HG03469 (cell line): ENCODE results near the gene TRAPPC12.
"Not testable (repeated sequence)": the region's sequence is repeated elsewhere in the genome, so short reads cannot be mapped to it uniquely, and the experiment has no call there.

Source experiments
- ATAC-seq: cut with Tn5 transposase; IDR thresholded peaks from one replicate; pipeline ENCODE4 v1.9.1; 2021; ENCODE audit warnings: mild to moderate bottlenecking, moderate library complexity, moderate number of reproducible peaks; ENCODE audit not compliant: unreplicated experiment

The TRAPPC12 gene

DNA sequence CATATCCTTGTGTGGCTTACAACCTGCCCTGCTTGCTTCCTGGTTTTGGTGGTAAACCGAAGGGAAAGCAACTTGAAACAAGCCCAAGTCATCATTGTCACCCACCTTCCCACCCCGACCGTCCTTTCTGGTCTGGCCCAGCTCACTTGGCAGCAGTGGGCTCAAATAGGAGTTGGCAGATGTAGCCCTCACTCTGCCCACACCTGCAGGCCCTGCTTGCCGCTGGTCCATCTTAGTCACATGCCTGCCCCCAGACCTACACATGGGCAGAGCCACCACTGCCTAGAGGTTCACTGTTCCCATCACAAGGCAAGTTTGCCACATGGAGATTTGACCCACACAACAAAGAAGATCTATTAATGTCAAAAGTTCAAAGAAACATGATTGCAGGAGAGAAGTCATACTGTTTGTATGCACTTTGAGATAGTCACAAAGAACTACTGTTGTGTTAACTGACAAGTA is 11.2 kb upstream of the TRAPPC12 start:
- ATAC-seq, result no peak

DNA sequence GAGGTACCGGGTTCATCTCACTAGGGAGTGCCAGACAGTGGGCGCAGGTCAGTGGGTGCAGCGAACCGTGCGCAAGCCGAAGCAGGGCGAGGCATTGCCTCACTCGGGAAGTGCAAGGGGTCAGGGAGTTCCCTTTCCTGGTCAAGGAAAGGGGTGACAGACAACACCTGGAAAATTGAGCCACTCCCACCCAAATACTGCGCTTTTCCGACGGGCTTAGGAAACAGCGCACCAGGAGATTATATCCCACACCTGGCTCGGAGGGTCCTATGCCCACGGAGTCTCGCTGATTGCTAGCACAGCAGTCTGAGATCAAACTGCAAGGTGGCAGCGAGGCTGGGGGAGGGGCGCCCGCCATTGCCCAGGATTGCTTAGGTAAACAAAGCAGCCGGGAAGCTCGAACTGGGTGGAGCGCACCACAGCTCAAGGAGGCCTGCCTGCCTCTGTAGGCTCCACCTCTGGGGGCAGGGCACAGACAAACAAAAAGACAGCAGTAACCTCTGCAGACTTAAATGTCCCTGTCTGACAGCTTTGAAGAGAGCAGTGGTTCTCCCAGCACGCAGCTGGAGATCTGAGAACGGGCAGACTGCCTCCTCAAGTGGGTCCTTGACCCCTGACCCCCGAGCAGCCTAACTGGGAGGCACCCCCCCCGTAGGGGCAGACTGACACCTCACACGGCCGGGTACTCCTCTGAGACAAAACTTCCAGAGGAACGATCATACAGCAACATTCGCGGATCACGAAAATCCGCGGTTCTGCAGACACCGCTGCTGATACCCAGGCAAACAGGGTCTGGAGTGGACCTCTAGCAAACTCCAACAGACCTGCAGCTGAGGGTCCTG is 9.9 kb upstream of the TRAPPC12 start:
- ATAC-seq, result not testable (repeated sequence)

DNA sequence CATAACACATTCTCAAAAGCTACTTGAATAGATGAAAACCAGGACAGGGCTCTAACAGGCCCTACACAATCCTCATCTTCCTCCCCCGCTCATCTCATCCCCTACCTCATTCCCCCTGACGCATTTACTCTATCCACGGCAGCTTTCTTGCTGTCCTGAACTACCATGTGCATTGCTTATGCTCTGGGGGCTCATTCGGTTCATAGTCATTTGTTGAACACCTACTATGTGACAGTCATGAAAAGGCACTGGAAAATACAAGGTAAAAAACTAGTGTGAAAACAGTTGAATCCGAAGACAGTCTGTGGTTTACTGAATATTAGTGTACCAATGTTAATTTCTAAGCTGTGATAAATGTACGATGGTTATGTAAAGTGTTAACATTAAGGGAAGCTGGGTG is 2.7 kb upstream of the TRAPPC12 start:
- no peak for ATAC-seq

DNA sequence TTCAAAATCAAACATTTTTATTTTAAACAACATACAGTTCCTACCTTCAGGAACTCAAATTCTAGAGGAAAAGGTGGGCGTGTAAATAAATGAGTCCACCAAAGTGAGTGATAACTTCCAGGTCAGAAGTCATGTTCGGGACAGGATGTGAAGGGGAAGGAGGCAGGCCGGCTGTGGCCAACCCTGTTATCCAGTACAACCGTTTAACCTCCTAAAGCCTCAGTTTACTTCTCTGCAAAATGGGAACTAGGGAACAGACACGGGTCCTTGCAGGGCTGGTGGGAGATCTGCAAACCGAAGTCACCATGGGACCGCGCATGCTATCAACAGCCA is 2.2 kb upstream of the TRAPPC12 start:
- ATAC-seq, result no peak

DNA sequence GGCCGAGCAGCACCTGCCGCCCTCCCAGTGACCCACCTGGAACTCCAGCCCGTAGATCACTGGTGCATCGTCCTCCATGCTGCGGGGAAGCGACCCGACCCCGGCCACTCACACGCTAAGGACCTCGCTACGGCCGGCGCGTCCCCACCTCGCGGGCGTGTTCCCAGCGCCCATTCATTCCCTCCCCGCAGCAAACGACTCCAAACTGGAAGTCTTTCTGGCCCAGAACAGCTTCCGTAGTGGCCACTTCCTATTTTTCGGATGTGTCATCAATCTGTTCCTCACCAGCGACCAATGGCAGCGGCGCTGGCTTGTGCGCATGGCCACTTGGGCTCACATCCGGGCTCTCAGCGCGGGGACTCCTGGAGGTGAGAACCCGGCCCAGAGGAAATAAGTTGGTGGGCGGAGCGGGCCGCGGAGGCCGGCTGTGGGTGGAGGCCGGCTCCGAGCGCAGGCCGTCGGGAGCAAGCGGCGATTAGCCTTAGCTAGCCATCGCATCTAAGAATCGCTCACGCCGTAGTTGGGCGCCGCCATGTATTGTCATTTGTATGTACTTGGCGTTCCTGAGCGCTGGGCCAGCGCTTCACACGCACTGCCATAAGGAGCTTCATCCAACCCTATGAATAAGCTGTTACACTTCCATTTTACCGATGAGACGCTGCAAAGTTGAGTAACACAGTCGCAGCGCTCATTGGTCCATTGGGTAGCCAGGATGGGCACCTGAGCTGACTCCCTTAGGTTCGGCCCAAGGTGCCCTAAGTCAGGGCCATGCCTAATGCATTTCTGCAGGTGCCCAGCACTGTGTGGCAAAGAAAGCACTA is 1.7 kb upstream of the TRAPPC12 start, which contains the start of gene EIPR1:
TSS of gene EIPR1 (minus strand) at position 207 of the 821 bp plus-strand sequence. CDS start at position 78, 129 bp downstream.
- peak; percentile 79 for ATAC-seq

DNA sequence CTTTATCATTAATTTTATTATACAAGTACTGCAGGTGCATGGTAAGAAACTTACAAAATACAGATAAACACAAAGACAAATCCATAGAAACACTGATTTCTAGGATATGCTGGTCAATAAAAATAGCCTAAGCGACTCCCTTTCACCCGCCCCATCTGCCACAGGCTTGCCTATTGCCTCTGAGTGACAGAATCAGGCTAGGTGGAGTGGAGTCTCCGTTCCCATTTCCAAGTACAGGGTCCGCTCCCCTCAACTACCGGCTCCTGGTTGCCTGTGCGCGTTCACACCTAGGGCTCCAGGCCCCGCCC is 201 bp upstream of the TRAPPC12 start:
- ATAC-seq, result no peak

DNA sequence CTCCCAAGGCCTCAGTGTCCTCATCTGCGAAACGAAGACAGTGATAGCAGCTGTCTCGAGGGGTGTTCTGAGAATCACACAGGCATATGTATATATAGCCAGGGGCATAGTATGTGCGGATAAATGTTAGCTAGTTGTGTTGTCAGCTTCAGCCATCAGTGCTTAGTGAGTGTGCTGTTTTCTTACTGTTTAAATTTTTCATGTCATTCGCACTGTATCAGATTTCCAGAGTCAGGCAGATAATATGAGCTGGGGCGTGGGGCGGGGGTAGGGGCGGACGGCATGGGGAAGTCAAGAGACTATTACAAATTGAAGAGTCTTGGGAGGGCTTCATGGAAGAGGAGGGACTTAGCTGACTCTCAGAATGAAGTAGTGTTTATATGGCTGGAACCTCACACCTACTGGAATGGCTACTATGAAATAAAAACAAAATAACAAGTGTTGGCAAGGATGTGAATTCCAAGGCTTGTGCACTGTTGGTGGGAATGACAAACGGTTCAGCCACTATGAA is 7.0 kb downstream of the TRAPPC12 start:
- ATAC-seq, result no peak

DNA sequence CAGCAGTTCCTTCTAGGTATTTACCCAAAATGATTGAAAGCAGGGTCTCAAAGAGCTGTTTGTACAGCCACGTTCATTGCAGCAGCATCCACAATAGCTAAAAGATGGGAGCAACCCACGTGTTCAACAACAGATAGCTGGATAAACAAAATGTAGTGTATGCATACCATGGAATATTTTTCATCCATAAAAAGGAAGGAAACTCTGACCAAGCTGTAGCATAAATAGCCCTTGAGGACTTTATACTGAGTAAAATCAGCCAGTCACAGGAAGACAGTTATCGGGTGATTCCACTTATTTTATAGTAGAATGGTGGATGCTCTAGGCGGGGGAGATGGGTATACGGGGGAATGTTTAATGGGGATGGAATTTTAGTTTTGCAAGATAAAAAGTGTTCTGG is 7.5 kb downstream of the TRAPPC12 start:
- no peak for ATAC-seq

DNA sequence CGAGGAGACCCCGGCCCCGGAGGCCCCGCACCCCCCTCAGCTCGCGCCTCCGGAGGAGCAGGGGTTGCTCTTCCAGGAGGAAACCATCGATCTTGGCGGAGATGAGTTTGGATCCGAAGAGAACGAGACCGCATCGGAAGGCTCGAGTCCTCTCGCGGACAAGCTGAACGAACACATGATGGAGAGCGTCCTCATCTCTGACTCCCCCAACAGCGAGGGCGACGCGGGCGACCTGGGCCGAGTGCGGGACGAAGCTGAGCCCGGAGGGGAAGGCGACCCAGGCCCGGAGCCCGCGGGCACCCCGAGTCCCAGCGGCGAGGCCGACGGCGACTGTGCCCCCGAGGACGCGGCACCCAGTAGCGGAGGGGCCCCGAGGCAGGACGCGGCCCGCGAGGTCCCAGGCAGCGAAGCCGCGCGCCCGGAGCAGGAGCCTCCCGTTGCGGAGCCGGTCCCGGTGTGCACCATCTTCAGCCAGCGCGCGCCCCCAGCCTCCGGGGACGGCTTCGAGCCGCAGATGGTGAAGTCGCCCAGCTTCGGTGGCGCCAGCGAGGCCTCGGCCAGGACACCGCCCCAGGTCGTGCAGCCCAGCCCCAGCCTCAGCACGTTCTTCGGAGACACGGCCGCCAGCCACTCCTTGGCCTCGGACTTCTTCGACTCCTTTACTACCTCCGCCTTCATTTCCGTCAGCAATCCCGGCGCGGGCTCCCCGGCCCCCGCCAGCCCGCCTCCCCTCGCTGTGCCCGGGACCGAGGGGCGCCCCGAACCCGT is 8.3 kb downstream of the TRAPPC12 start:
- no peak for ATAC-seq

DNA sequence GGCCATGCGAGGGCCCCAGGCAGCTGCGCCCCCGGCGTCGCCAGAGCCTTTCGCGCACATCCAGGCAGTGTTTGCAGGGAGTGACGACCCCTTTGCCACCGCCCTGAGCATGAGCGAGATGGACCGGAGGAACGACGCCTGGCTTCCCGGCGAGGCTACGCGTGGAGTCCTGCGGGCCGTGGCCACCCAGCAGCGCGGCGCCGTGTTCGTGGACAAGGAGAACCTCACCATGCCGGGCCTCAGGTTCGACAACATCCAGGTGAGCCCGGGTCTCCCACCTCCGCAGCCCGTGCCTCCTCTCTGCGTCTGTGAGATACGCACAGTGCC is 8.9 kb downstream of the TRAPPC12 start:
- ATAC-seq, result no peak

DNA sequence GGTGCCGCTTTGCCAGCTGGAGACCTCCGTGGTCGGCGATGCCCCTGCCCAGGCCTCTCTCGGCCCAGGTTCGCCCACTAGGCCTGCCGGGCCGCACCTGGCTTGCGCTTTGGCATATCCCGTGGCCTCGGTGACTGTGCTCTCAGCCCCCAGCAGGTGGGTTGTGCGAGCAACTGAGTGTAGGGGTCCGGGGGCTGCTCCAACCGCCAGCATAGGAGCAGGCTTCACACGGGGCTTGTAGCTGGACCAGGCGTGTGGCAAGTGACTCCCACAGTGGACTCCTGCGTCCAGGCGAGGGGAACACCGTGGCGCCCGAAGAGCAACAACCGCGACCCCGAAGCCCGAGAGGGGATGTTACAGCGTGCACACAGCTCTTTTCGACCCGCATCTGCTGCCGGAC is 9.7 kb downstream of the TRAPPC12 start:
- ATAC-seq, result no peak

DNA sequence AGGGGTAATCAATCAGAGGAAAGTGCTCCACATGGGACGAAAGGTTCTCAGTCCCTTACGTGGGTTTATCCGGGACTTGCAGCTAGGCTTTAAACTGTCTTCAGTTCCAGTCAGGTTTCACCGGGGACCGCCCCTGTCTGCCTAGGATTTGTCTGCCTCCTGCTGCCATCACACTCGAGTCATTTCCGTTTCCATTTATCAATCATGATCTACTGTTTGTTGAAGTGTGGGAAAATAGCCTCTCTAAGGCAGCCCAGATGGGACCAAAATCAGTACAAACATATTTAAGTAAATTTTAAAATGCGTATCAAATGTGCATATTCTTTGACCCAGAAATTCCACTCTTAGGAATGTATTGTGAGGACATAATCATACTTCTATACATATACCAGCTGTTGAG is 10.5 kb downstream of the TRAPPC12 start:
- no peak for ATAC-seq

DNA sequence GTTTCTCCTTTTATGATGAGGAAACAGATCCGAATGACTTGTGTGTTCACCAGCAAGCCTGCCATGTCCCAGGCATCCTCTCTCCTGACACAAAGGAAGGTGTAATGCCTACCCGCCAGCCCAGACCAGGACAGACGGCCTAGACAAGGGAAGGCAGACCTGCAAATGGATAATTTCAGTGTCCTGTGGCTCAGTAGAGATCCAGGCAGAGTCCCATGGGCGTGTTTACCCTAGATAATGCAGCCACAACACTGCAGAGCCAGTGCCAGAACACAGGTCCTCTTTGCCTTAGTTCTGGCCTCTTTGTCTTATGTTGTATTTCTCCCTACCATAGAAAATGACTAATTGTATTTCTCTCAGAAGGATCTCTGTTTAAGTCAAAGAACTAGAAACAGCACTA is 12.7 kb downstream of the TRAPPC12 start:
- no peak for ATAC-seq

DNA sequence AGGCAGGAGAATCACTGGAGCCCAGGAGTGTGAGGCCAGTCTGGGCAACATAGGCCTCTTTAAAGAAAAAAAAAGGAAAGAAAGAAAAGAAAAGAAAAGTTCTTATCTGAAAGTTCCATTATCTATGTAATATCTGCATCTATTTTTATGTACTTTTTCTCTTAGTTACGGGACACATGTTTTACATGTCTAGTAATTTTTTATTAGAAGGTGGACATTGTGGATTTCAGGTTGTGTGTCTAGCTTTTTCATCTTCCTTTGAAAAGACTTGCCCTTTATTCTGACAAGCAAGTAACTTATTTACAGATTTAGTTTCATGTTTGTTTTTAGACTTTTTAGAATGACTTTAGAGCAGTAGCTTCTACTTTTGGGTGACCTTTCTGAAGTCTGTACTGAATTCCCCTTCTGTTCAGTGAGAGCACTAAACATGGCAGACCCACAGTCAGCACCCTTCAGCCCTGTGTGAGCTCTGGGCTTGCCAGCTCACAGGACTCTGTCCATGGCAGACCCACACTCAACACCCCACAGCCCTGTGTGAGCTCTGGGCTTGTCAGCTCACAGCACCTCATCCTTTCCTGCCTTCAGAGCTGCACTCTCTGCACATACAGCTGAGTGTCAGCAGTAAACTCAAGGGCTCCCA is 17.5 kb downstream of the TRAPPC12 start:
- no peak for ATAC-seq

DNA sequence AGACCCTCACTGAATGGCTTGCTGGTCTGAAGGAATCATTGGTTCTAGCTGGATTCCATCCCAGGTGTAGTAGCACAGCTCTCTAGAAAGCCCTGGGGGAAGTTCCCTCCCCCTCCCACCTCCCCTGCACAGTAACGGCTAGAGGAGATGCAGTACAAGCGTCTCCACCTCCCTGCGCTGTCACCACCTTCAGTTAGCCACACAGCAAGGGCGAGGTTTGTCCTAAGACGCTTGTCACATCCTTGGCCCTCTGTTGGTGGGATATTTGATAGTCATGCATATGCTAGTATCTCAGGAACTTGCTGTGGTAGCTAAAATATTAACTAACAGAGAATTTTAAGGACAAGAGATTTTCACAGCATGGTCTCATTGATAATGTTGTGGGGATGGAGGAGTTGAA is 19.4 kb downstream of the TRAPPC12 start:
- no peak for ATAC-seq

DNA sequence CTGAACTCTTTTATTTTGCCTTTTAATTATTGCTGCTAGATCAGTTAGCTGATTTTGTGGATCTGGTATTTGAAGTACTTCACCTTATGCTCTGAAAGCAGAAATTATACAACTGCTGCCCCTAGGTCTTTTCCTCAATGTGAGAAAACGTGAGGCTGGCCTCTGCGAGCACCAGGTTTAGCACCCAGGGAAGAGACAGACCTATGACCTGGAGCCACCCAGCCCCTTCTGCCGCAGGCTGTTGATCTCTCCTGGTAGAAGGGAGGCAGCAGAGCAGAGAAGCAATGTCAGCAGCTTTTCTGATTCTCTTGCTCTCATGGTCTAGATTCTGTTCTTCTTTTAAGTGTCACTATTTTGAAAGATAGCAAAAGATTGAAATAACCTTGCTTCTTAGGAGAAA is 19.9 kb downstream of the TRAPPC12 start:
- no peak for ATAC-seq

DNA sequence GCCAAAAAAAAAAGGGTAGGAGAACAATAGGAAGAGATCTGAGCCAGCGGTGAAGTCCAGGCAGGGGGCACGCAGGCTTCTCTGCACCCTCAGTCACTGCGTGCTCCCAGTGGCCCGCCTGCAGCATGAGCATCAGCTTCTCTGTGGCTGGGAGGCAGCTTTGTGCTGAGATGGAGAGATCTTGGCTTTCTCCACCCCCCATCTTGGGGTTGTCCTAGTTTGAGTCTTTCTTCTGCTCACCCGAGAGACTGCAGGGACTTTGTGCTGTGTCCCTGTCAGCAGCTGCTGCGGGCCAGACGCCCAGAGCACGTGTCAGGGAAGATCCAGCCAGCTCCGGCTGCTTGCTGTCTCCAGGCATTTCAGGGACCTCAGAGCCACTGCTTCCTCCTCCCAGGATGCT is 20.3 kb downstream of the TRAPPC12 start:
- ATAC-seq, result no peak

DNA sequence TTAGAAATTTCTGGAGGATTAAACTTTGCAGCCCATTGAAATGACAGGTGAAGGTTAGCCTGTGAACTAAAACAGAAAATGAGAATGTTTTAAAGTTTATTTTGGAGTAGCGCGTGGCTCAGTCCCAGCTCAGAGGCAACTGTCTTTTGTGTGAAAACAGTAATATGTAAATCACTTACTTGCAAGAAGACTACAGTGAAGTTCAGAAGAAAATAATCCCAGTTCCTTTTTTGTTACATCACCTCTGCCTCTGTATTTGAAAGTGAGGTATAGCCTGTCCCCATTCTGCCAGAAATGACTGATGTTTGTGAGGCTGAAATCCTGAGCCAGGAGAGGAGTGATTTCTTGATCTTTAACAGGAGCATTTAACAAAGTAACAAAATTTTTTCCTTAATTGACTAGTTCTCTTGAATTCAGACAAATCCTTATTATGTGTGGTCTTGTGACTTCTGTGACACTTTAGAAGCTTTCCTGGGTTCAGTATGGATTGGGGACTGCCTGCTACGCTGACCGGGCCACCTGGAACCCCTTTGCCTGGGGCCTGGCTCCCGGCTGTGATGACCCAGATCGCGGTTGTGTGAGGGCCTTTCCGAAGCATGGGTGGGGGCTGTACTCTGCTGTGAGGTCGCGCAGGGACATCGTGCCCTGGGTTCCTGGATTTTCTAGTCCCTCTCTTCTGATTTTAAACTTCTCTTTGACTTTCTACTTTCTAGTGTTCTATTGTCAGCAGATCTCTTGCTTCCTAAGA is 24.3 kb downstream of the TRAPPC12 start:
- ATAC-seq, result peak; percentile 99

DNA sequence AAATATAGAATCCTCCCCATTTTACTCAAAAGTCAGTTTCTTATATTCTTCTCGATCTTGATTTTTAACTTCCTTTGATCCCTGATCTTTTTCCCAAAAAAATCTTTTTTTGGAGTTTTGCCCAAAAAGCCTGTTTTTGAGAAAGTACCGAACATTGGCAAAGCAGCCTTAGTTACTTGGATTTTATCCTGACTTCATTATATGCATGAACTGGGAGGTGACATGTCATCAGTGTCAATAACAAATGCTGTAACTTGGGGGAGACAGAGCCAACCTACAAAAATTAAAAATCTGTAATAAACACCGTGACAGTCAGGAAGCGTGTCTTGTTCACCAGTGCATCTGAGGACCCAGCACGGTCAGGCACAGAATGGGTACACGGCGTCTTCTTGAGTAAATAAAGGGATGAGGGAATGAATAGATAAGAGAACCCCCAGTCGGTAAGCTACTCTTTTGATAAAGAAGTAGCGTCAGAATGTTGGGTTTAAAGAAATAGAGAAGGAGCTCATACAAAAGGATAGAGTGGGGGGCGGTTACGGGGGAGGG is 24.9 kb downstream of the TRAPPC12 start:
- ATAC-seq, result no peak

DNA sequence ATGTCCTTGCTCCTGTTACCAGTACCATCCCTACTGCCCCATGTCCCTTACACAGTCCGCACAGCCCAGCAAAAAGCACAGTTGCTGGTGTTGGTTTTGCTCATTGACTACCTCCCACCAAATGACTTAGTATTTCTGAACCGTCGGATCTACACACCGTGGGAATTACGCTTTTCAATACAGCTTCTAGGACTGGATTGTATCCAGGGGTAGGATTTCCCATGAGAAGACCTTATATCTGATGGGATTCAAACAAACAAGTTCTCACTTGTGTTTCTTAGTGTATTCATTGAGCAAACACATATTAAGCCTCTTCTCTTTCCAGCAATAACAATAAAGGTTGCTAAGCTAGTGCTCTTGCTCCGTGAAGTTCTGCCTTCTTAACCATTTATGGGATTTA is 25.8 kb downstream of the TRAPPC12 start:
- ATAC-seq, result no peak
